Upper lobe of left lung (tissue), 6 donors: ENCODE data around the gene SEMA6A. TPM values are rescaled to one million over a fixed set of nuclear protein-coding genes. Genes with fewer than 3 reads are reported as not detected.
A peak's percentile ranks its signal among the peaks of the same experiment; 100 is the strongest.

Experiments
- ATAC-seq, 2 donors: fragments of 200-7000 bp; cut with Tn5 transposase; one replicate each; pipeline ENCODE4 v1.9.1; 2022; ENCODE audit warnings: mild to moderate bottlenecking in 2 of 2, moderate library complexity in 2 of 2; ENCODE audit not compliant: low FRiP score in 2 of 2
- DNase-seq, 2 donors: peaks; one replicate each; pipeline ENCODE4 v3.0.0-alpha.2; 2019 to 2020
- H3K27ac ChIP-seq, 4 donors: fragments of 200-600 bp; sonication (generic); one replicate each; pipeline ENCODE4 v1.5.1; 2016 to 2019
- H3K27me3 ChIP-seq, 4 donors: fragments of 200-600 bp; sonication (generic); one replicate each; pipeline ENCODE4 v1.5.1; 2017 to 2019
- H3K36me3 ChIP-seq, 4 donors: fragments of 200-600 bp; sonication (generic); one replicate each; pipeline ENCODE4 v1.5.1; 2016 to 2019
- H3K4me1 ChIP-seq, 4 donors: fragments of 200-600 bp; sonication (generic); one replicate each; pipeline ENCODE4 v1.5.1; 2018 to 2019
- H3K4me3 ChIP-seq, 4 donors: fragments of 200-600 bp; sonication (generic); one replicate each; pipeline ENCODE4 v1.5.1; 2017 to 2019; ENCODE audit warnings: mild to moderate bottlenecking in 2 of 4, moderate library complexity in 1 of 4
- H3K9me3 ChIP-seq, 4 donors: fragments of 200-600 bp; sonication (generic); one replicate each; pipeline ENCODE4 v1.5.1; 2018 to 2019
- EP300 ChIP-seq, 4 donors: sonication (generic); formaldehyde crosslinking; IDR thresholded peaks; one replicate each; pipeline ENCODE4 v1.5.1; 2017; ENCODE audit warnings: antibody characterized with exemption in 4 of 4, control low read depth in 2 of 4
- POLR2A ChIP-seq, 4 donors: fragments of 450-650 bp; IDR thresholded peaks; one replicate each; pipeline ENCODE4 v1.5.1; 2016 to 2017; ENCODE audit warnings: antibody characterized with exemption in 4 of 4, mild to moderate bottlenecking in 2 of 4
- POLR2AphosphoS5 ChIP-seq, 2 donors: sonication (generic); formaldehyde crosslinking; IDR thresholded peaks; one replicate each; pipeline ENCODE4 v1.5.1; 2017; ENCODE audit warnings: antibody characterized with exemption in 2 of 2
- WGBS, 2 donors: methylation state at CpG; one replicate each; pipeline ENCODE4 v1.1.5; 2017 to 2018; 5-methylcytosine and 5-hydroxymethylcytosine counted together
- total RNA-seq, 6 donors: library from RNA; depleted of rRNA in 4 of 6; stranded (reverse); fragments of >200 nt in 4 of 6; gene quantifications; one replicate each; pipeline versions ENCODE4 v1.1.0 to v1.2.1, GENCODE V29; 2016 to 2021
- TF ChIP-seq, protein P1 (sequence below), 6 experiments: fragments of 450-650 bp in 4 of 6; fragments of 200-600 bp in 2 of 6; sonication (generic) in 2 of 6; IDR thresholded peaks; one replicate each; pipeline ENCODE4 v1.5.1; 2016 to 2019; ENCODE audit warnings: antibody characterized with exemption in 6 of 6
- donor health status: DM: no; HTN: no; CAD: no; lungs with moderate emphysema.
- donor health status: DM: no; HTN: yes; CAD: no; lungs with severe emphysema.

The SEMA6A gene
- total RNA-seq, 6 donors from 2014 or later: 17.1 to 66.5 (median 26.9) TPM

DNA sequence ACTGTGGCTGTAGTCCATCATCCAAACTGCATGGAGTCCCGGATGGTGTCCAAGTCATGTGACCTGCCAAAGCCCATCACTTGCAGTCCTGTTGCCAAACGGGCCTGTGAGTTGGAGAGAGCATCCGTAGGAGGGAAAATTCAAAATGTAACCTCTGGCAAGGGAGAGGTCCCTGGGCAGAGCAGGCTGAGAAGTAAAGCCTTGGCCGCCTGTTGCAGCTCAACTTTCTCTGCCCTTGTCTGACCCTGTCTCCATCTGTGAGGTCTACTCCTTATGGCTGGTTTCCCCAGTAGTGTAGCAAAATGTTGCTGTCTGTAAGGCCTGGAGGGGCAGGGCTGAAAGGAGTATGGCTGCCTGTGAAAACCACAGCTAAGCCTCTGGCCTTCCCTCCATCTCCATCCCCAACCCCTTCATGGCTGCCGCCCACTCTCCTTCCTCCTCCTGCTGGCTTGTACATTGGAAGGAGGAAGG, 163.5 kb downstream of the SEMA6A start:
- Histone ChIP-seq H3K27me3 (no peaks in the 10 kb centered on the region), H3K9me3 (no peaks in the 10 kb centered on the region), H3K4me1 (peaks cover 0 to 9% (median 3%) of the 10 kb centered on the region in 4 donors), H3K4me3 (no peak overlapping the region), H3K27ac (no peak overlapping the region), H3K36me3 (no peaks in the 10 kb centered on the region)
- DNase-seq: no peak
- 68 to 75% methylated on average over 5 of the region's 5 CpGs for WGBS, 2 donors
- no peak for TF ChIP-seq POLR2AphosphoS5 (IDR thresholded peaks at IDR 0.05)
- no peak for TF ChIP-seq EP300 (IDR thresholded peaks at IDR 0.05)
- TF ChIP-seq, protein P1, sequence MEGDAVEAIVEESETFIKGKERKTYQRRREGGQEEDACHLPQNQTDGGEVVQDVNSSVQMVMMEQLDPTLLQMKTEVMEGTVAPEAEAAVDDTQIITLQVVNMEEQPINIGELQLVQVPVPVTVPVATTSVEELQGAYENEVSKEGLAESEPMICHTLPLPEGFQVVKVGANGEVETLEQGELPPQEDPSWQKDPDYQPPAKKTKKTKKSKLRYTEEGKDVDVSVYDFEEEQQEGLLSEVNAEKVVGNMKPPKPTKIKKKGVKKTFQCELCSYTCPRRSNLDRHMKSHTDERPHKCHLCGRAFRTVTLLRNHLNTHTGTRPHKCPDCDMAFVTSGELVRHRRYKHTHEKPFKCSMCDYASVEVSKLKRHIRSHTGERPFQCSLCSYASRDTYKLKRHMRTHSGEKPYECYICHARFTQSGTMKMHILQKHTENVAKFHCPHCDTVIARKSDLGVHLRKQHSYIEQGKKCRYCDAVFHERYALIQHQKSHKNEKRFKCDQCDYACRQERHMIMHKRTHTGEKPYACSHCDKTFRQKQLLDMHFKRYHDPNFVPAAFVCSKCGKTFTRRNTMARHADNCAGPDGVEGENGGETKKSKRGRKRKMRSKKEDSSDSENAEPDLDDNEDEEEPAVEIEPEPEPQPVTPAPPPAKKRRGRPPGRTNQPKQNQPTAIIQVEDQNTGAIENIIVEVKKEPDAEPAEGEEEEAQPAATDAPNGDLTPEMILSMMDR (IDR thresholded peaks at IDR 0.05): no peak
- no peak for TF ChIP-seq POLR2A (IDR thresholded peaks at IDR 0.05)
- ATAC-seq: peak in 1 of 2 donors; percentile 43

DNA sequence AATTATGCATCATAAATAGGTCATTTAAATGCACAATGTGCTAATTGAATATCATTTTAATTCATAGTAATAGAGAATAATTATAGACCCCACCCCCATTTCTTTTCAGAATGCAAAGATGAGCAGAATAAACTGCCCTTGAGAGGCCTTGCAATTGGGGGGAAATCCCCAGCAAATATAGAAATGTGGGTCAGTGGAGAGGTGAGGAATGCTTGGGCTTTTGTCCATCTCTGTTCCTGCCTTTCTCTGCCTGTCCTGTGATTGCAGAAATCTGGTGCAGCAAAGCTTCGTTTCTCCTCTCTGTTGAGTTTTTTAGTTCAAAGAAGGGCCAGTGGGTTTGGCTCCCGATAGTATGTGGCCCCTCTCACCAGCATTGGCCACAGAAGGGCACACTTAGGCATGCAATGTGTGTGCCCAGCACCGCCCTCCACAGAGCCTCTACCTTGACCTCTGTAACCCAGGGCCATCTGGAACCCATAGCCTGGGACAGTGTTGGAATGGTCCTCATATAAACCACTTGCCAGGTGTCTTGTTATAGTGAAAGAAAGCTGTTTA, 164.2 kb downstream of the SEMA6A start:
- H3K9me3 ChIP-seq: no peaks in the 10 kb centered on the region
- peaks cover 0 to 9% (median 3%) of the 10 kb centered on the region in 4 donors for H3K4me1 ChIP-seq
- no peak overlapping the region for H3K4me3 ChIP-seq
- whole genome bisulfite sequencing, 2 donors: 64 to 67% methylated on average over 3 of the region's 3 CpGs
- ATAC-seq: no peak
- TF ChIP-seq, protein P1 (IDR thresholded peaks at IDR 0.05): no peak
- TF ChIP-seq POLR2A (IDR thresholded peaks at IDR 0.05): no peak
- H3K27me3 ChIP-seq: no peaks in the 10 kb centered on the region
- no peak for DNase-seq
- no peaks in the 10 kb centered on the region for H3K36me3 ChIP-seq
- no peak overlapping the region for H3K27ac ChIP-seq

DNA sequence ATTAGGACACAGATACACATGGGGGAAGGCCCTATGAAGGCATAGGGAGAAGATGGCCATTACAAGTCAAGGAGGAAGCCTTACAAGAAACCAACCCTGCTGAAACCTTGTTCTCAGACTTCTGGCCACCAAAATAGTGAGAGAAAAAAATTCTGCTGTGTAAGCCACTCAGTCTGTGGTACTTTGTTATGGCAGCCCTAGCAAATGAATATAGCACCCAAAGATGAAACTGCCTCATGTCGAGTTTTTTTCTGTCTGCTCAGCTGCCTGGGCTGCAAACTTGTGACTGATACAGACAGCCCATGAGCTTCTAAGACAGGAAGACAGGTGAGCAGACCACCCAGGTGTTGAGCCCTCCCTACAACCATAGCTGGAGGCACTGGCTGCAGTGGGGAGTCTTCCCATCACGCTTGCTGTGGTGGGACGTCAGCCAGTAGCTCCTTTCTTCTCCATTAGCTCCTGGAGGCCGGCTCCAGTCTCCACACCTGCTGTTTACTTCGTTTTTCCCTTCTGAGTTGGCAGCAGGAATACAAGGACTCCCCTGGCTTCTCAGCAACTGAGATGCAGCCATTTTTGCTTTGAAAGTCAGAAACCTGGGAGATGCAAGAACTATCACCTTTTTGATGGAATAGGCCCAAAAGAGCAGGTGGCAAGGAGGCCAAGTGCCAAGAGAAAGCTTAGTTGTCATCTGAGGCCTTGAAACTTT, 164.9 kb downstream of the SEMA6A start:
- no peak for ATAC-seq
- Histone ChIP-seq H3K4me1 (peaks cover 0 to 9% (median 3%) of the 10 kb centered on the region in 4 donors), H3K27me3 (no peaks in the 10 kb centered on the region), H3K36me3 (no peaks in the 10 kb centered on the region), H3K9me3 (no peaks in the 10 kb centered on the region), H3K27ac (no peak overlapping the region), H3K4me3 (no peak overlapping the region)
- TF ChIP-seq, protein P1 (IDR thresholded peaks at IDR 0.05): no peak
- TF ChIP-seq POLR2A (IDR thresholded peaks at IDR 0.05) (no peak), EP300 (IDR thresholded peaks at IDR 0.05) (no peak), POLR2AphosphoS5 (IDR thresholded peaks at IDR 0.05) (no peak)
- no peak for DNase-seq
- WGBS, 2 donors: 91 to 94% methylated on average over 5 of the region's 5 CpGs

DNA sequence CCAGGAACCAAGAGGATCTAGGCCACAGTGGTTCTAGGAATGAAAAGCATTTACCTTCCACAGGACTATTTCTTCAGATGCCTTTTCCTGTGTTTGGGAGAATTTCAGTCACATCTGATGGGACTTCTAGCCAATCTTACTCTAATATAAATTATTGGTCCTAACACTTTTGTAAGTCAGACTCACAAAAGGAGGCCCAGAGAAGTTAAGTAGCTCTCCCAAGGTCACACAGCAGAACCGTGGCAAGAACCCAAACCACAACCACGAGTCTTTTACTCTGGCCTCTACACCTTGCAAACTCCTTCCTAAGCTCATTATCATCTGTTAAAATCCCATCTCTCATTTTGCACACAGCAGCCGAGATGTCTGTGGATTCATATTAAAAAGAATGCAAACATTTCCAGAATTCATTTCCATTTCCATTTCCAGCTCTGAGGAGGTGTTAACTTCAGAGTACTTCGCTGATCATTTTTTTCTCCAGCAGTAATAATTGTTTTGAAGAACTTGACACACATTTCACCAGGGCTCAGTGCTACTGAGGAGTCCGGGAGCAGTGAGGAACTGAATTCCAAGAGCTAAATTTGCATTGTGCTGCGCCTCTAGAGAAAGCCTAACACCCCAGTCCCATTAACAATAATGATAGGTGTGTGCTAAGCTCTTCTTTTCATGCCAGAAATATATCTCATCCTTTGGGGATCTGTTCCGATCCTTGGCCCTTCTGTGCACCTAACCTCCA, 168.1 kb downstream of the SEMA6A start:
- Histone ChIP-seq H3K9me3 (no peaks in the 10 kb centered on the region), H3K36me3 (no peaks in the 10 kb centered on the region), H3K27me3 (no peaks in the 10 kb centered on the region), H3K27ac (no peak overlapping the region), H3K4me1 (peaks cover 0 to 7% (median 2%) of the 10 kb centered on the region in 4 donors), H3K4me3 (no peak overlapping the region)
- WGBS, 2 donors: 93 to 94% methylated on average over 7 of the region's 7 CpGs
- DNase-seq: no peak
- no peak for ATAC-seq
- TF ChIP-seq, protein P1 (IDR thresholded peaks at IDR 0.05): no peak
- TF ChIP-seq EP300 (IDR thresholded peaks at IDR 0.05): no peak
- TF ChIP-seq POLR2AphosphoS5 (IDR thresholded peaks at IDR 0.05): no peak
- no peak for TF ChIP-seq POLR2A (IDR thresholded peaks at IDR 0.05)
